Measurements from ENCODE around the gene STMN3.

STMN3 gene

DNA sequence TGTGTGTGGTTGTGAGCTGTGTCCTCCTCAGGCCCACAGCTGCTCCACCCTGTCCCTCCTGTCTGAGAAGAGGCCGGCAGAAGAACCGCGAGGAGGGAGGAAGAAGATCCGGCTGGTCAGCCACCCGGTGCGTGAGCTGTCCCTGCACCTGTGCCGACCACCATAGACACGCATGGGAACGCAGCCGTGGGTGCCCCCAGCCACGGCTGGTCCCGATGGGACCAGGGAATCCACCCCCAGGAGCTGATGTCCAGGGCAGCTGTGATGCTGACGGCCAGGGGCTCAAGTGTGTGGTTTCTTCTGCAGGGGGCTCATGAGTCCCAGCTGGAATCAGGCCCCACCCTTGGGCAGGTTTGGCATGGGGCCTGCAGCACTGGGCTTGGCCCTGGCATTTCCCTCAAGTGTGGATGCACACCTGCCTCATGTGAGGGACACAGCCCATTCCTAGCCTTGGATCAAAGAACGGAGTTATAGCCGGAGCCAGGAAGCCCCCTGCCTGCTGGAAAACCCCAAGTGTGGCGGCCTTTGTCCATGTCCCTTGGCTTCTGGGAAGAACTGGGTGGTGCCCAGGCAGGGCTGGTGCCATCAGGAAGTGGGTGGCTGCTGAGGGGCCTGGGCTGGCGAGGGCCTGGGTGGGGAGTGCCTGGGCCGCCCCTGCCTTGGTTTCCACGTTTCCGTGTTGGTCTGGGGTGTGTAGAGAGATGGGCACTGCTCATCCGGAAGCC, 38.6 kb upstream of the STMN3 start:
- DNase-seq: no peak

DNA sequence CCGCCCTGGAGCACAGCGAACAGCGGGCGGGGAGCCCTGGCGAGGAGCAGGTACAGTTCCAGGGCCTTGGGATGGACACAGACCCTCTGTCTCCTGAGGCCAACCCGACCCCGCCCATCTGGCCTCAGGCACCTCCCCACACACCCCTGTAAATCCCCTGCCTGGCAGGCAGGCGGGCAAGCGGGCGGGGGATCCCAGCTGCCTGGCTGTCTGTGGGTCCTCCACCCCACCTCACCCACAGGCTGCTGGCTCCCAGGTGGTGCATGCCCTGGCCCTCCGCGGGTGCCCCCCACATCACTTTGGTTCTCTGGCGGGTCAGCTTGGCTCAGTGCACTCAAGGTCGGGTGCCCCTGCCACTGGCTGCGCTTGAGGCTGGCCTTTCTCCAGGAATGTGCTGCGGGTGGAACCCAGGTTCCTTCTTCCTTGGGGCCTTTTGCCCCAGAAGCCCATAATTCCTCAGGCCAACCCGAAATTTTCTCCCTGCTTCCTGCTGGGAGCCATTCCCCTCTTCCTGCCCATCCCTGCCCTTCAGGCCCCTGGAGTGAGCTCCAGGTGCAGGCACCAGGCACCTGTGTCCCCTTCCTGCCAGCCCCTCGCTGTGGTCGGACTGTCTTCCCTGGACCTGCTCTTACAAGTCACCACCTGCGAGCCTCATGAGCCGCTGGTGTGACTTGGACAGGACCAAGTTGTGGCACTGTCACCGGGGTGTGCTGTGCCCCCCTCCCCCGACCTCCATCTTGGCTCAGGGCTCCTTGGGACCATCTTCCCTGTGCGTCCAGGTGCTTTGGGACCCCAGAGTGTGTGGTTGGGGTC, 37.9 kb upstream of the STMN3 start:
- DNase-seq: no peak

DNA sequence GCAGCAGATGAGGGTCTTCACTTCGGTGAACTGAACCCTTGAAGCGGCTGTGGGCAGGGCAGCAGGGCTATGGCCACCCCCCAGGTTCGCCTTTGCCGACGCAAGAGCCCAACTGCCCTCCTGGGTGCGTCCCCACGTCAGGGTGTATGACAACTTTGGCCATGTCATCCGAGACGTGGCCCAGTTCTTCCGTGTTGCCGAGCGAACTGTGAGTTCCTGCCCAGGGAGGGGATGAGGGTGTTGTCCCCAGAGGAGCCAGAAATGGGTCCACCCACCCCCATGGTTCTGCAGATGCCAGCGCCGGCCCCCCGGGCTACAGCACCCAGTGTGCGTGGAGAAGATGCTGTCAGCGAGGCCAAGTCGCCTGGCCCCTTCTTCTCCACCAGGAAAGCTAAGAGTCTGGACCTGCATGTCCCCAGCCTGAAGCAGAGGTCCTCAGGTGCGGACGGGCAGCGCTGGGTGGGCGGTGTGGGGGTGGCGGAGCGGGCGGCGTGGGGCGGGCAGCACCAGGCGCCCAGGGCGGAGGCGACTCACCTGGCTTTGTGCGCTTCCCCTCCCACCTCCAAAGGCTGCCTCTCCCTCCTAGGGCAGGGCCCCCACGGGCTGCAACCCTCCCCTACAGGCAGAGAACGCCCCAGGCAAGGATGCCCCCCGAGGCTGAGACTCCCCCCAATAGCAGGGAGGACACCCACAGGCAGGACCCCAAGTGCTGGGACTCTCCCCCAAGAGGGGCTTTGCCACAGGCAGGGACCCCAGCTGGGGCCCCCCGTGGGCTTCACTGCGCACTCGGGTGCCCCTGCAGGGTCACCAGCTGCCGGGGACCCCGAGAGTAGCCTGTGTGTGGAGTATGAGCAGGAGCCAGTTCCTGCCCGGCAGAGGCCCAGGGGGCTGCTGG, 37.0 kb upstream of the STMN3 start:
- DNase-seq: no peak

DNA sequence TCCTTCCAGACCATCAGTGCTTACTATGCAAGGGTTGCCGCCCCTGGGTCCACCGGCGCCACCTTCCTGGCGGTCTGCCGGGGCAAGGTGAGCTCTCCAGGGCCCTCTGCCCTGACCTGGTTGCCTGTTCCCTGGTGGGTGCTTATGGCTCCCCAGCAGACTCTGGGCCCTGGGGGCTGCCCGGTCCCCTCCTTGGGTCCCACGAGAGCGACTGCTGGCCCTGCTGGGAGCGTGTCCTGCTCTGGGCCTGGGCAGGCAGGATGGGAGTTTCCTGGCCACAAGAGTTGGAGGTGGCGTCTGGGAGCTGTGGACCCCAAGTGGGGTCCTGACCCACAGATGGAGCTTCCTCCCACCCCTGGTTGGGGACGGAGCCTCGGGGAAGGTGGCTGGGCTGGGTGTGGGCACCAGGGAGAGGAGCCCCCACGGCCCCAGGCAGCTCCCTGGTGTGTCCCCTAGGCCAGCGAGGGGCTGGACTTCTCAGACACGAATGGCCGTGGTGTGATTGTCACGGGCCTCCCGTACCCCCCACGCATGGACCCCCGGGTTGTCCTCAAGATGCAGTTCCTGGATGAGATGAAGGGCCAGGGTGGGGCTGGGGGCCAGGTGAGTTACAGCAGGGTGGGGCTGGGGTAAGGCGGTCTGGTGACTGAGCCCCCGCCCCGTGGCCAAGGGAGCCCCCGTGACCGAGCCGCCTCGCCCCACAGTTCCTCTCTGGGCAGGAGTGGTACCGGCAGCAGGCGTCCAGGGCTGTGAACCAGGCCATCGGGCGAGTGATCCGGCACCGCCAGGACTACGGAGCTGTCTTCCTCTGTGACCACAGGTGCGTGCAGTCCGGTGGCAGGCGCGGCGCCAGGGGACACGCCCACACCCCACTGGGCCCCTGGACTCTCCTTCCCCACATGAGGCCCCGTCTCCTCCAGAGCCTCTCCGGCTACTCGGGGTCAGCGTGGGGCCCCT, 36.1 kb upstream of the STMN3 start:
- no peak for DNase-seq

DNA sequence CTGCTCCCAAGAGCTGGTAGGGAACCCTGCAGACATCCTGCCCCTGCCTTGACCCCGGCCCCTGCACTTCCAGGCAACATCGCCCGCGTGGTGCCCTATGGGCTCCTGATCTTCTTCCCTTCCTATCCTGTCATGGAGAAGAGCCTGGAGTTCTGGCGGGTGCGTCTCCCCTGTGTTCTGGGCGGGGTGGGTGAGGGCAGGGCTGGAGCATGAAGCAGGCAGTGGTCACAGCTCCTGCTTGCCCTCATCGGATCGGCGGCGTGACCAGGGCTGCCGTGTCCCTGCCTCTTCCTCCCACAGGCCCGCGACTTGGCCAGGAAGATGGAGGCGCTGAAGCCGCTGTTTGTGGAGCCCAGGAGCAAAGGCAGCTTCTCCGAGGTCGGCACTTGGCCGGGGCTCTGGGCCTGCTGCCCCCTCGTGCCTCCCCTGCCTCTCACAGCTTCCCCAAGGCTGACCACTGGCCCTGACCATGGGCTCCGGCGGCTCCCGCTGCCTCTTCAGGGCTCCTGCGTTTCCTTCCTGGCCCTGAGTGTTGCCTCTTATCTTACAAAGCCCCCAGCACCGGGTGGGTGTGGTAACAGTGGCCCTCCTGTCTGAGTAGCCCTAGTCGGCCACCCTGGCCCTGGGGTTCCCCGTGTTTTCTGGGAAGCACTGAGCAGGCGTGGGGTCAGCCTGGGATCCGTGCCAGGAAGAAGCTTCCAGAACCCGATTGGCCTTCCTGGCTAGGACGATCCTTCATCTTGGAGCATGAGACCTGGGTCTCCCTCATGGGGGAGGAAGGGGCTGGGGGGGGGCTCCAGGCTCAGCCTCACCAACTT, 35.2 kb upstream of the STMN3 start:
- DNase-seq: no peak

DNA sequence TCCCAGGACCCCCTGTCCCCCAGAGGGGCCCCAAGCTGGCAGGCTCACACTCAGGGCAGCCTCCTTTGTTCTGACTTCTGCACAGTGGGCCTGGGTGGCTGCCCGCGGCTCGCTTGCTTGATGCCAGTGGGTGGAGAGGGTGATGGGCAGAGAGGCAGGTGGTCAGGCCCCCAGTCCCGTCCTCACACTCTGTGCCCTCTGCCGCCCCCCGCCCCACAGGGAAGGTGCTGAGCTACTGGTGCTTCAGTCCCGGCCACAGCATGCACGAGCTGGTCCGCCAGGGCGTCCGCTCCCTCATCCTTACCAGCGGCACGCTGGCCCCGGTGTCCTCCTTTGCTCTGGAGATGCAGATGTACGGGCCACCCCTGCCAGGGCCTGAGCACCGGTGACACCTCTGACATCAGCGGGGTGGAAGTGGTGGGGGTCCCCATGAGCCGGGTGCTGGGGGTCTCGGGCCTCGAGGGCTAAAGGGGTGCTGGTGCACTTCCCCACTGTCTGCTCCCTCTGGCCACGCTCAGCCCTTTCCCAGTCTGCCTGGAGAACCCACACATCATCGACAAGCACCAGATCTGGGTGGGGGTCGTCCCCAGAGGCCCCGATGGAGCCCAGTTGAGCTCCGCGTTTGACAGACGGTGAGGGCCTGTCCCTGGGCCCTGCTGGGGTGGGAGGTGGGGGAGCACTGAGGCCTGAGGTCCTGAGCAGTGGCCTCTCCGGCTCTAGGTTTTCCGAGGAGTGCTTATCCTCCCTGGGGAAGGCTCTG, 34.4 kb upstream of the STMN3 start:
- DNase-seq: no peak

DNA sequence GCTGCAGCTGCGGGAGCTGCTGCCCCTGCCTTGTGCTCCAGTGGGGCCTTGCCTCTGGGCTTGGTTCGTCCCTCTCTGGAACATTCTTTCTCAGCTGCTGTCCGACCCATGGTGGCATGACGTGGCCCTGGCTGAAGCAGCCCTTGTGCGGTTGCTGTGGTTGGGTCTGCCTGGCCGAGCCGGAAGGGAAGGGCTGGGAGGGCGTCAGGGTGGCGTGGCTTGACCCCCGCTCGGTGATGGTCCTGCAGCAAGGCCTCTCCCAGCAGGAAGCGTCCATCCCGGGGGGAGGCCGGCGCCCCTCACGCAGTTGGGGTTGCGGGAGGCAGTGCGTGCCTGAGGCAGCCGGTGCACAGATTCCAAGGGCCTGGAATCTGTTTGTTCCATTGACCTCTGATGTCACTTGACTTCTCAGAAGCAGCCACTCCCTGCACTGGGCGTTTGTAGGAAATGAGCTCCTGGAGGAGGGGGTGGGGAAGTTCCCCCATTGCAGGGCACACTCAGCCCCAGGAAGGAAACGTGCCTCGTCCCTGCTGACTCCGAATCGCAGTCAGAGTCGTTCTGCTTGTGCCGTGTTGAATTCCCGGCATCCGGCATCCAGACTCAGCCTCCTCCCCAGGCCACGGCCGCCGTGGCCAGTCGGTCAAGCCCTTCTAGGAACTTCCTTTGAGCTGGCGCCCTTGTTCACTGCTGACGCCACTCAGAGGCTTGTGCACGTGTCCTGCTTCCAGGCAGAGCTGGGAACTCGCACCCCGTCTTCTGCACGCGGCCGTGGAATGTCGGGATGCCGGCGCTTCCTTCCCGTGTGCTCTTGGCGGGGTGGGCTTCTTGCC, 33.5 kb upstream of the STMN3 start:
- peak; percentile 50 for DNase-seq

DNA sequence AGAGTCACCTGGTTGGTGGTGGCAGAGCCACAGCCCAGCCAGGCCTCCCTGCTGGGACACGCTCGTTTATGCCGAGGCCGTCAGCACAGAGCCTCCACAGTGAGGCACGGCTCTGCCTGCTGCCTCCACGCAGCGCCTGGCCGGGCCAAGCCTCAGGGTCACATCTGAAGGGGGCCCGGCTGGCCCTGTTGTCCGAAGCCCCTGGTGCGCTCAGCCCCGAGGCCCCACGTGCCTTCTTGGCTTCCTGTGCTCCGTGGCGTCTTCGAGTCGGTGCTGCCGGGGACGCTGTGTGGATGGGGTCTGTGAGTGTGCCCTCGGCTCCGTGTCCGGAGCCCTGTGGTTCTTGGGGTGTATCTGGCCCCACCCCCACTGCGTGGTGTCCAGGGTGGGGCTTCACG, 32.9 kb upstream of the STMN3 start:
- no peak for DNase-seq

DNA sequence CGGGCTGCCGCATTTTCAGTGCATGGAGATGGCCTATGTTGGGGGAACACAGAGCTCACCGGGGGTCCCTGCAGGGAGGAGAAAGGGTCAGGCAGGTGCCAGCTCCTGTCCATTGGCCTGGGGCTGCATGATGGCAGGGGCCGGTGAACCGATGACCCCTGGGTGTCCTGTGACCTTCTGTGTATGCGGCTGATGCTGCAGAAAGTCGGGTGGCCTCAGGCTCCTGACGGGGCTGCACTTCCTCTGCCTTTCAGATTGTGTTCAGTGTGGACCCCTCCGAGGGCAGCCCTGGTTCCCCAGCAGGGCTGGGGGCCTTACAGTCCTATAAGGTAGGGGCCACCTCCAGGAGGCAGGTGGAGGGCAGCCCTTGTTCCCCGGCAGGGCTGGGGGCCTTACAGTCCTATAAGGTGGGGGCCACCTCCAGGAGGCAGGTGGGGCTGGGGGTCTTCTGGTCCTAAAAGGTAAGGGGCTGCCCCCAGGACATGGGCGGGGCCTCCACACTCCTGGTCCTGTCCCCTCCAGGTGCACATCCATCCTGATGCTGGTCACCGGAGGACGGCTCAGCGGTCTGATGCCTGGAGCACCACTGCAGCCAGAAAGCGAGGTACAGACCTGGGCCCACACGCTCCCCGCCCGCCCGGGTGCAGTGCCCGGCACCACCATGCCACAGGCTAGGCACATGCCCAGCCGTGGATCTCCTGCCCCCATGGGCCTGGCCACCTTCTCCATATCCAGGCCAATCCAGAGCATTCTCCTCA, 32.2 kb upstream of the STMN3 start:
- no peak for DNase-seq

DNA sequence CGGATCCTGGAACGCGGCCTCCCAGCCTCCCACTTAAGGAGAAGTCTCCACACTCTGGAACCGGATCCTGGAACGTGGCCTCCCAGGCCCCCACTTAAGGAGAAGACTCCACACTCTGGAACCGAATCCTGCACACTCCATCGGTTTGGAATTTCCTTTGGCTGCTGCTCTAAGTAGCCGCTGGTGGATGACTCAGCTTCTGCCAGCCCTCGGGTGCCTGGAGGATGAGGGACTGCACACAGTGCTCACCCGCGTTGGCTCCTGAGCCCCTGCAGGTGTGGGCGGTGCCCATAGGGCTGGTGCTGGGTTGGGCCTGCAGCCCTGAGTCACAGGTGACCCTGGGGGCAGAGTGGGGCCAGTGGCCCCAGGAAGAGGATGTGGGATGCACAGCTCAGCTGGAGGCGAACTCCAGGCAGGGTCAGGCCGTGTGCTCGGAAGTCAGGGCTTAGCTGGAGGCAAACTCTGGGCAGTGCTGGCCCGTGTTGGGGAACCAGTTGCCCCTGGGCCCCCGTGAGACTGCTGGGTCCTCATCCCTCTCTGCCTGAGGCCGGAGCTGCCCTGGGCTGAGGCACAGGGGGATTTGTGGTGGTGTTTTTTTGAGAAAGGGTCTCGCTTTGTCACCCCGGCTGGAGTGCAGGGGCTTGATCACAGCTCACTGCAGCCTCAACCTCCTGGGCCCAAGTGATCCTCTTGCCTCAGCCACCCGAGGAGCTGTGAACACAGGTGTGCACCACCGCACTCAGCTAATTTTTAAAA, 29.3 kb upstream of the STMN3 start:
- no peak for DNase-seq

DNA sequence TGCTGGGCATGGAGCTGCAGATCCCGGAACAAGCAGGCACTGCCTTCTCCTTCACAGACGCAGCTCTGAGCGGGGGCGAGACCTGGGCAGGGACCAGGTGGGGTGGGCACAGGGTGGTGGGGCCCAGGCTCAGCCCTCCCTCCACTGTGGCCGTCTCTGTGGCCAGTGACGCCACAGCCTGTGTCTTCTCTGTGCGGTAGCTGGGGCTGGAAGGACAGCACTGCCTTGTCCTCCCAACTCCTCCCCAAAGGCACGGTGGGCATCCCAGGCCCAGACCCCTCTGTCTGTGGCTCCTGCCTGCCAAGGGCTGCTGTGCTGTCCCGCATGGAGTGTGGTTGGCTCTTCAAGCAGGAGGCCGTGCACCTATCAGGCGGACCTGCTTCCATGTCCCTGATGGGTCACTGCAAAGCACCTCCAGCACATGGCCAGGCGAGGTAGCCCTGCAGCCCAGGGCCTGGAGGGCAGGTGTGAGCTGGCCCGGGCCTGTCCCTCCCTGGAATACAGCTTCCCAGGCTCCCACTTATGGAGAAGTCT, 28.5 kb upstream of the STMN3 start:
- DNase-seq: no peak

DNA sequence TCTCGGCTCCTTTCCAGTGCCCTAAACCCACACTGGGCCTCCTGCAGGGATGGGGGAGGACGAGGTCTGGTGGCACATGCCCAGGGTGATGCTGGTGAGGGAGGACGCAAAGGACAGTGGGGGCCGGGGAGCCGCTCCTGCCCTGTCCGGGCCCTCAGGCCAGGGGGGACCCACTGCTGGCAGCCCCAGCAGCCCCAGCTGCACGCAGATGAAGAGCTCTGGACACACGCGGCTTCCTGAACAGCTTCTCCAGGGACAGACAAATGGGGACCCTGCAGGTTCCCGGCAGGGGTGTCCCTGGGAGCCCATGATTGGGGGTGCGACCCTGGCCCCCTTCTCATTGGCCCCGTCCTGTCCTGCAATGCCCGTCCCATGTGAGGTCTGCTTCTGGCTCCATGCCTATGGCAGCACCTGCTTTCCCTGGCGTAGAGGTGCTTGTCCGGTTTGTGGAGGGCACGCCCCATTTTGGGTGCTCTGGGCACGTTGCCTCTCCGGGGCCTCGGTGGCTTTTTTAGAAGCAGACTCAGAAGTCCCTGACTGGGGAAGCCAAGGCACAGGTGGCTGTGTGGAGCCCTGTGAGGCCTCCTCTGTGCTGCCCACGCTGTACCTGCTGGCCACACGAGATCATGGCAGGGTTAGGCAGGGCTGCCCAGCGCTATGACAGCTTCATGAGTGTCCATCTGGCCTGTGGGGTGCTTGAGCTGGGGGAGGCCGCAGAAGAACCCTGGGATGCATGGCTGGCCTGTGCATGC, 27.8 kb upstream of the STMN3 start:
- no peak for DNase-seq

DNA sequence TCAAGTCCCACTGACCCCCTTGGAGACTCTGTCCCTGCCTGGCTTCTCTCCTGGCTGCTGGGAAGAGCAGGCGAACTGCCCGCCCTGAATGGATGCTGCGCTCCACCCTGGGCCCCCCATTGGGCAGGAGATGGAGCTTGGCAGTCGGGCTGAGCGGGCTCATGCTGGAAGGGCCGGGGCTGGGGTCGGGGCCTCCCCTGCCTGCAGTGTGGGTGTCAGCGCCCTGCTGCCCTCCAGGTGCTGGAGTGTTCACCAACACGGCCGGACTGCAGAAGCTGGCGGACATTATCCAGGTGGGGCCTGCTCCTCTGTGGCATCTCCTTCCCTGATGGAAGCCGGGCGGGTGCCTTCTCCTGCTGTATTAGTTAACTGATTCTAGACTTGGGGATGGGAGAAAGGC, 27.2 kb upstream of the STMN3 start:
- DNase-seq: no peak

DNA sequence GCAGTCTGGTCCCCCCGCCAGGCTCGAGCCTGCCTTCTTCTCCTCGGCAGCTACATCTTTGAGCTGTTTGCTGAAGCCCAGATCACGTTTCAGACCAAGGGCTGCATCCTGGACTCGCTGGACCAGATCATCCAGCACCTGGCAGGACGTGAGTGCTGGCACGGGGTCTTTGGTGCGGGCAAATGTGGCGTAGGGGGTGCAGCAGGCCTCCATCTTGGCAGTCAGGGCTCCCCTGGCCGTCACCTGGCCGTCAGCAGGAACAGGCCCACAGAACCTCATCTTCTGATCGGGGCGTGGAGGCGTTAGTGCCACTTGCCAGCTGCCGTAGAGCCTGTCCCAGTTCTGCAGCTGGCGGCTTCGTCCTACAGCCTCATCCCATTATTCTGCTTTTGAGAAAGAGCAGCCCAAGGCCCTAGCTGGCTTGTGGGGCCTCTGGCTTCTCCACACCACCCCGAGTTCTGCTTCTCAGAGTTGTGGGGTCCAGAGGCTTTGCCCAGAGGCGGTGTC, 26.6 kb upstream of the STMN3 start:
- no peak for DNase-seq

DNA sequence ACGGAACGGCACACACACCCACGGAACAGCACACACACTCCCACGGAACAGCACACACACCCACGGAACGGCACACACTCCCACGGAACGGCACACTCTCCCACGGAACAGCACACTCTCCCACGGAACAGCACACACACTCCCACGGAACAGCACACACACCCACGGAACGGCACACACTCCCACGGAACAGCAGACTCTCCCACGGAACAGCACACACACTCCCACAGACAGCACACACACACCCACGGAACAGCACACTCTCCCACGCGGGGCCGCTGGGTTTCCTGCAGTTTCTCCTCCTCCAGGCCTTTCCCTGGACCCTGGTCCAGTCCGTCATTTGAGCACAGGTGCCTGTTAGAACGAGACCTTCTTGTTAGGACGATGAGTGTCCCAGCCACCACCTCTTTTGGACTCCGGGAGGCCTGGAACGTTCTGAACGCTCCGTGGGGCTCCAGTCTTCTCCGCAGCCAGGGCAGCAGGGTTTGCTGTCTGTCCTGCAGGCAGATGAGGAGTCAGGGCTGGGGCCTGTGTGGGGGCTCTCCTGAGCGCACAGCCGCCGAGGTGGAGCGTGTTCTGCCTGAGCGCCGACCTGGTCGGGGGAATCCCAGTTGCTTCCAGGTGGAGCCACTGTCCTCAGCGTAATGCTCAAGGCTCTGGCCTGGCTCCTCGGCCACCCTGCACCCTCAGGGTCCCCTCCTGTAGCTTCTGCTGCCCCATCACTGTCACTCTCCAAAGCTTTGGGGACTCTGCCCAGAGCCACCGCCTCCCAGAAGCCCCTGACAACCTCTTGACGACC, 25.6 kb upstream of the STMN3 start:
- no peak for DNase-seq

DNA sequence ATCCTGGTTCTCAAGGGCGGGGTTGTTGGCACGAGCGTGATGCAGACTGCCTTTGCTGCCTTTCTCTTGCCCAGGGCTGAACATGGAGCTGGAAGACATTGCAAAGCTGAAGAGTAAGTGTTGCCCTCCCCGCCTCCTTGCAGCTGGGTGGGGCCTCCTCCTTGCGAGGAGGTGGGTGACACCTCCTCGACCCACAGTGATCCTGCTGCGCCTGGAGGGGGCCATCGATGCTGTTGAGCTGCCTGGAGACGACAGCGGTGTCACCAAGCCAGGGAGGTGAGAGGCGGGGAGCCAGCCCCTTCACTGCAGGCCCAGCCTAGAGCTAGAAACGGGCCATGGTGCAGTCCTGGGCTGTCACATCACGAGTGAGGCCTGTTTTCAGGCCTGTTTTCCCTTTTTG, 24.8 kb upstream of the STMN3 start:
- DNase-seq: no peak
